HL-60 (cell line): Measurements from ENCODE around the gene IQCE.

ENCODE experiments used
- DNase-seq, 2 experiments: peaks; one replicate each; pipeline ENCODE4 v3.0.0-alpha.2; 2010 to 2020; ENCODE audit warnings: low read depth in 1 of 2, low spot score in 1 of 2
- H3K27ac ChIP-seq: fragments of 250-450 bp; sonication (Bioruptor Pico); replicated peaks from 2 replicates; pipeline ENCODE4 v1.5.1; 2020; ENCODE audit warnings: mild to moderate bottlenecking, moderate library complexity
- H3K27me3 ChIP-seq: fragments of 250-450 bp; sonication (Bioruptor Pico); 2 replicates; pipeline ENCODE4 v1.5.1; 2021; ENCODE audit warnings: mild to moderate bottlenecking, moderate library complexity; ENCODE audit not compliant: insufficient read depth, poor library complexity, severe bottlenecking
- H3K4me3 ChIP-seq: replicated peaks from 2 replicates; pipeline ENCODE4 v1.5.1; 2011; ENCODE audit warnings: mild to moderate bottlenecking, control low read depth, low read length; ENCODE audit not compliant: insufficient read depth
- CTCF ChIP-seq: IDR thresholded peaks from one replicate; pipeline ENCODE4 v1.5.1; 2011; ENCODE audit warnings: low read length, control low read depth, inconsistent platforms; ENCODE audit not compliant: insufficient read depth
- GABPA ChIP-seq: IDR thresholded peaks from 2 replicates; pipeline ENCODE4 v1.6.1; 2012; ENCODE audit warnings: low read depth
- POLR2AphosphoS5 ChIP-seq: IDR thresholded peaks from 2 replicates; pipeline ENCODE4 v1.6.1; 2012; ENCODE audit warnings: low read depth
- REST ChIP-seq: IDR thresholded peaks from 2 replicates; pipeline ENCODE4 v1.6.1; 2012; ENCODE audit warnings: low read depth; ENCODE audit not compliant: insufficient replicate concordance
- SPI1 ChIP-seq: IDR thresholded peaks from 2 replicates; pipeline ENCODE4 v1.6.1; 2012; ENCODE audit warnings: low read depth, mild to moderate bottlenecking, borderline replicate concordance

The IQCE gene

DNA sequence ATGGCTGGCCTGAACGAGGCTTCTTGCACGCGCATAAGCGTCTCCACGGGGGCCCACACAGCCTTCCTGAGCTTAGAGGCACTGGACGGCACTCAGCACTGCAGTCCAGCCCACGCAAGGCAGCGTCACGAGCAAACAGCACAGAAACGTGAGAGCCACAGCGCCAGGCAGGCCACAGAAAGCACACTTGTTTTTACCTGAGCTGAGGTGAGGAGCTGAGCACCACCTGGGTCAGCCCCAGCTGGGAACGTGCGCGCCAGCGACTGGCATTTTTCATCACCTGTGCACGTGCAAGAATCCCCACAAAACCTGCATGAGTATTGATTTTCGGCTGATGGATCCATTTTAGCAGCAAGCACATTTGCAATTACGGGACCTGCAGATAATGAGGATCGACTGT, 26.7 kb downstream of the IQCE start:
- DNase-seq = no peak
- no peaks in the 10 kb centered on the region for H3K27me3 ChIP-seq
- TF ChIP-seq CTCF (no peak), GABPA (no peak), SPI1 (no peak), REST (no peak), POLR2AphosphoS5 (no peak)
- no peak overlapping the region for H3K27ac ChIP-seq
- H3K4me3 ChIP-seq = no peak overlapping the region

GRCh38 chr7:2586326-2587020, 27.7 kb downstream of the IQCE start:
- no peak for TF ChIP-seq SPI1
- no peak for TF ChIP-seq REST
- TF ChIP-seq POLR2AphosphoS5 = no peak
- no peak for TF ChIP-seq GABPA
- no peak for TF ChIP-seq CTCF
- H3K27ac ChIP-seq = no peak overlapping the region
- H3K4me3 ChIP-seq = no peak overlapping the region
- DNase-seq = no peak
- no peaks in the 10 kb centered on the region for H3K27me3 ChIP-seq

GRCh38 chr7:2587134-2587533, 28.4 kb downstream of the IQCE start:
- H3K27me3 ChIP-seq = no peaks in the 10 kb centered on the region
- TF ChIP-seq SPI1 (no peak), POLR2AphosphoS5 (no peak), GABPA (no peak), REST (no peak), CTCF (no peak)
- no peak overlapping the region for H3K4me3 ChIP-seq
- no peak overlapping the region for H3K27ac ChIP-seq
- DNase-seq = no peak
